HEK293T (cell line): ENCODE results near the gene RASA3.

Experiments
- BHLHE40 ChIP-seq: fragments of 450-650 bp; IDR thresholded peaks from 2 replicates; pipeline ENCODE4 v1.6.1; 2016; ENCODE audit warnings: mild to moderate bottlenecking, moderate library complexity, borderline replicate concordance
- FOXK2 ChIP-seq: fragments of 450-650 bp; IDR thresholded peaks from 2 replicates; pipeline ENCODE4 v1.6.1; 2016; ENCODE audit warnings: mild to moderate bottlenecking
- SUZ12 ChIP-seq: fragments of 450-650 bp; IDR thresholded peaks from 2 replicates; pipeline ENCODE4 v1.6.1; 2016; ENCODE audit warnings: mild to moderate bottlenecking
- TARDBP ChIP-seq: fragments of 450-650 bp; IDR thresholded peaks from 2 replicates; pipeline ENCODE4 v1.6.1; 2016
- ZNF384 ChIP-seq: fragments of 450-650 bp; IDR thresholded peaks from 2 replicates; pipeline ENCODE4 v1.6.1; 2016

GRCh38 chr13:114173745-114174144 is 41.3 kb upstream of the RASA3 start:
- TF ChIP-seq ZNF384, result no peak
- no peak for TF ChIP-seq TARDBP
- TF ChIP-seq BHLHE40, result no peak
- no peak for TF ChIP-seq SUZ12
- TF ChIP-seq FOXK2, result no peak
